CD4-positive, alpha-beta T cell (primary cell): Measurements from ENCODE around the gene ACACB. TPM values are rescaled to one million over a fixed set of nuclear protein-coding genes. Genes with fewer than 3 reads are reported as not detected.

Source experiments
- ATAC-seq: fragments of 200-7000 bp; cut with Tn5 transposase; one replicate; pipeline ENCODE4 v1.10.0; 2022; ENCODE audit warnings: mild to moderate bottlenecking; ENCODE audit not compliant: poor library complexity
- CTCF ChIA-PET: fragments of 350-600 bp; sonication (Branson Sonifier 250); formaldehyde crosslinking; loops from one replicate; lab custom pipeline; 2021; ENCODE audit warnings: antibody characterized with exemption, inconsistent platforms; lab: Charles Lee
- POLR2A ChIA-PET: fragments of 350-600 bp; sonication (Branson Sonifier 250); formaldehyde crosslinking; loops from one replicate; lab custom pipeline; 2021; ENCODE audit warnings: antibody characterized with exemption, inconsistent platforms; lab: Charles Lee
- DNase-seq, 14 experiments: peaks; one replicate each; pipeline ENCODE4 v3.0.0-alpha.2; 2013 to 2020; ENCODE audit warnings: mixed read lengths in 2 of 14
- H3K27ac ChIP-seq, 2 donors: one replicate each; pipeline versions ENCODE4 v1.5.1 to v1.7.0; 2013; ENCODE audit warnings: low read length in 2 of 2, low read depth in 1 of 2, mild to moderate bottlenecking in 1 of 2
- H3K27me3 ChIP-seq, 2 experiments: 1 replicate in 1 of 2; 2 replicates in 1 of 2; pipeline versions ENCODE4 v1.6.1 to v1.7.0; 2013; ENCODE audit warnings: low read length in 2 of 2, control low read depth in 1 of 2, mild to moderate bottlenecking in 1 of 2, moderate library complexity in 1 of 2; ENCODE audit not compliant: insufficient read depth in 2 of 2, control insufficient read depth in 1 of 2
- H3K36me3 ChIP-seq: one replicate; pipeline ENCODE4 v1.6.1; 2013; ENCODE audit warnings: low read length, control low read depth; ENCODE audit not compliant: insufficient read depth
- H3K4me1 ChIP-seq: one replicate; pipeline ENCODE4 v1.6.1; 2013; ENCODE audit warnings: low read length, control low read depth; ENCODE audit not compliant: insufficient read depth
- H3K4me3 ChIP-seq: one replicate; pipeline ENCODE4 v1.5.1; 2013; ENCODE audit warnings: mild to moderate bottlenecking, low read length, moderate library complexity
- H3K9me3 ChIP-seq, 2 experiments: 1 replicate in 1 of 2; 2 replicates in 1 of 2; pipeline versions ENCODE4 v1.6.1 to v1.7.0; 2013; ENCODE audit warnings: low read length in 2 of 2, mild to moderate bottlenecking in 2 of 2, control low read depth in 1 of 2, moderate library complexity in 1 of 2; ENCODE audit not compliant: control insufficient read depth in 1 of 2, insufficient read depth in 1 of 2
- H3K27ac Mint-ChIP-seq: one replicate; pipeline ENCODE4 v1.8.0; 2020; ENCODE audit warnings: mixed read lengths
- H3K27me3 Mint-ChIP-seq: one replicate; pipeline ENCODE4 v1.8.0; 2021; ENCODE audit warnings: mixed read lengths
- H3K36me3 Mint-ChIP-seq: one replicate; pipeline ENCODE4 v1.8.0; 2021; ENCODE audit warnings: low read depth, mixed read lengths
- H3K4me1 Mint-ChIP-seq: one replicate; pipeline ENCODE4 v1.8.0; 2021; ENCODE audit warnings: low read depth, mixed read lengths
- H3K4me3 Mint-ChIP-seq: one replicate; pipeline ENCODE4 v1.8.0; 2020; ENCODE audit warnings: mild to moderate bottlenecking, mixed read lengths
- H3K9me3 Mint-ChIP-seq: one replicate; pipeline ENCODE4 v1.8.0; 2020; ENCODE audit warnings: mixed read lengths
- intact Hi-C, 2 experiments: fragments of 100-400 bp; cut with DNase I in 1 of 2; cut with micrococcal nuclease in 1 of 2; formaldehyde crosslinking; loops; one replicate each; pipeline versions ENCODE4 v1.15.1 to v1.9.0; 2023 to 2025; cut with DNase I, micrococcal nuclease
- total RNA-seq, 174 experiments: library from RNA in 2 of 174; stranded (reverse) in 2 of 174; gene quantifications; one replicate each; pipeline ENCODE4 v1.2.3 and lab custom pipeline; 2021 to 2026
- TF ChIP-seq, protein P1 (sequence below): fragments of 200-600 bp; IDR thresholded peaks from one replicate; pipeline ENCODE4 v1.8.0; 2022; ENCODE audit warnings: antibody characterized with exemption, mild to moderate bottlenecking

The ACACB gene
- total RNA-seq, 2 experiments from 2014 or later = 30.3 to 32.2 TPM

DNA sequence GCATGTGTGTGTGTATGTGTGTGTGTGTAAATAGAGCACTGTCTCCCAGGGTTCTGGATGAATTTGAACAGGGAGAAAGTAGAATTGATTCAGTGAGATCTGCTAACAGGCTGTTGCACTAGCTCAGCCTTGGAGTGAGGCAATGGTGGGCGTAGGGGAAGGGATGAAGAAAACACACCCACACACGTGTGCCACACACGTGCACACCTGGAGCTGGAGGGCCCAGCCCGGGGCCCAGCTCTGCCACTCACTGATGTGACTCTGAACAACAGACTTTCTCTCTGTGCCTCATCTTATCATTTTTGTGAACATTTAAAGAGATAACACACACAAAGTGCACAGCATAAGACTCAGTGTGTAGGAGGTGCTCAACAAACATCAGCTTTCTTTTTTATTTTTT lies 4.2 kb downstream of the ACACB start:
- intact Hi-C loops = no loop called here
- Mint-ChIP-seq H3K9me3 (no peaks in the 10 kb centered on the region), H3K4me1 (peaks cover 4% of the 10 kb centered on the region), H3K4me3 (no peak overlapping the region), H3K36me3 (no peaks in the 10 kb centered on the region), H3K27ac (no peak overlapping the region), H3K27me3 (no peaks in the 10 kb centered on the region)
- POLR2A ChIA-PET = no interaction called here
- Histone ChIP-seq H3K4me3 (no peak overlapping the region), H3K27me3 (no peaks in the 10 kb centered on the region), H3K9me3 (no peaks in the 10 kb centered on the region), H3K4me1 (peaks cover 5% of the 10 kb centered on the region), H3K27ac (no peak overlapping the region), H3K36me3 (peaks cover 3% of the 10 kb centered on the region)
- CTCF ChIA-PET = no interaction called here
- no peak for ATAC-seq
- DNase-seq = no peak
- TF ChIP-seq, protein P1, sequence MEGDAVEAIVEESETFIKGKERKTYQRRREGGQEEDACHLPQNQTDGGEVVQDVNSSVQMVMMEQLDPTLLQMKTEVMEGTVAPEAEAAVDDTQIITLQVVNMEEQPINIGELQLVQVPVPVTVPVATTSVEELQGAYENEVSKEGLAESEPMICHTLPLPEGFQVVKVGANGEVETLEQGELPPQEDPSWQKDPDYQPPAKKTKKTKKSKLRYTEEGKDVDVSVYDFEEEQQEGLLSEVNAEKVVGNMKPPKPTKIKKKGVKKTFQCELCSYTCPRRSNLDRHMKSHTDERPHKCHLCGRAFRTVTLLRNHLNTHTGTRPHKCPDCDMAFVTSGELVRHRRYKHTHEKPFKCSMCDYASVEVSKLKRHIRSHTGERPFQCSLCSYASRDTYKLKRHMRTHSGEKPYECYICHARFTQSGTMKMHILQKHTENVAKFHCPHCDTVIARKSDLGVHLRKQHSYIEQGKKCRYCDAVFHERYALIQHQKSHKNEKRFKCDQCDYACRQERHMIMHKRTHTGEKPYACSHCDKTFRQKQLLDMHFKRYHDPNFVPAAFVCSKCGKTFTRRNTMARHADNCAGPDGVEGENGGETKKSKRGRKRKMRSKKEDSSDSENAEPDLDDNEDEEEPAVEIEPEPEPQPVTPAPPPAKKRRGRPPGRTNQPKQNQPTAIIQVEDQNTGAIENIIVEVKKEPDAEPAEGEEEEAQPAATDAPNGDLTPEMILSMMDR = no peak

- Histone ChIP-seq H3K4me3 (no peak overlapping the region), H3K27me3 (no peaks in the 10 kb centered on the region), H3K9me3 (no peaks in the 10 kb centered on the region), H3K36me3 (peaks cover 3% of the 10 kb centered on the region), H3K4me1 (no peaks in the 10 kb centered on the region), H3K27ac (no peak overlapping the region)
- Mint-ChIP-seq H3K4me3 (no peak overlapping the region), H3K27me3 (no peaks in the 10 kb centered on the region), H3K4me1 (no peaks in the 10 kb centered on the region), H3K9me3 (no peaks in the 10 kb centered on the region), H3K27ac (no peak overlapping the region), H3K36me3 (no peaks in the 10 kb centered on the region)
- CTCF ChIA-PET = no interaction called here
- POLR2A ChIA-PET = no interaction called here
- DNase-seq = no peak
- TF ChIP-seq, protein P1 = no peak
- intact Hi-C loops = no loop called here
- ATAC-seq = no peak
These were observed 5.0 kb downstream of the ACACB start for GRCh38 chr12:109121346-109121880.

DNA sequence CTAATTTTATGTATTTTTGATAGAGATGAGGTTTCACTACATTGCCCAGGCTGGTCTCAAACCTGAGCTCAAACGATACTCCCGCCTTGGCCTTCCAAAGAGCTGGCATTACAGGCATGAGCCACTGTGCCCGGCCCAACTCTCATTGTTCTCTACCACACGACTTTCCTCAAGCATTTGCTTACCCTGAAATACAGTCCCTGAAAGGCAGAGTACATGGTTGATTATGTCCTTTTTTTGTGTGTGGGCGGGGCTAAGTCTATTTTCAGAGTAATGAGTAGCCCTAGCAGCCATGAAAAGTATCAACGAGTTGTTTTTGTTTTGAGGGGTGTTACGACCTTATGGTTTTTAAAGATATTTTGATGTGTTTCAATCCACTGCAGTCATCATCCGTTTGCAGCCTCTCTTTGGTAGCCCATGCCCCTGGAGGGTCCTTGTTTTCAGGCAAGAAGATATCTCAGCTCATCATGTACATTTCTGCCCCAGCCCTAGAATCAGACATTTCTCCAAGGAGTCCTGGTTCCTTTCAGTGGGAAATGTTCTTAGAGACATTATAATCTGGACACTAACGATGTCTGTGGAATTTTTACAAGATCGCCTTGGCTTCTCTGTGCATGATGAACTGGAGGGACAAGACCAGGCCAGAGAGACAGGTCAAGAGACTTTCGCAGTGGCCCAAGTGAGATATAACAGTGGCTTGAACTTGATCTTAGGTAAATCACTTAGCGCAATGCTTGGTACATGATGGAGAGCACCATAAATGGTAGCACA lies 8.7 kb downstream of the ACACB start:
- Histone ChIP-seq H3K27me3 (no peaks in the 10 kb centered on the region), H3K27ac (no peak overlapping the region), H3K4me3 (no peak overlapping the region), H3K4me1 (no peaks in the 10 kb centered on the region), H3K36me3 (peaks cover 3% of the 10 kb centered on the region), H3K9me3 (no peaks in the 10 kb centered on the region)
- no peak for DNase-seq
- H3K4me3 Mint-ChIP-seq = no peak overlapping the region
- intact Hi-C loops = no loop called here
- H3K36me3 Mint-ChIP-seq = no peaks in the 10 kb centered on the region
- no peak overlapping the region for H3K27ac Mint-ChIP-seq
- ChIA-PET POLR2A (no interaction called here), CTCF (interaction anchor here (2.3 kb wide), 1 partner anchor 13 kb away, joined by 6 read pairs; no protein-coding TSS in a partner anchor)
- H3K4me1 Mint-ChIP-seq = no peaks in the 10 kb centered on the region
- no peaks in the 10 kb centered on the region for H3K9me3 Mint-ChIP-seq
- TF ChIP-seq, protein P1 = no peak
- ATAC-seq = no peak
- no peaks in the 10 kb centered on the region for H3K27me3 Mint-ChIP-seq
